CD14-positive monocyte (primary cell): ENCODE data around the gene HRH2. TPM values are rescaled to one million over a fixed set of nuclear protein-coding genes. Genes with fewer than 3 reads are reported as not detected.

Experiments used
- DNase-seq, 3 donors: peaks; one replicate each; pipeline ENCODE4 v3.0.0-alpha.2; 2011 to 2022
- H2AFZ ChIP-seq: 2 replicates; pipeline ENCODE4 v1.6.0; 2012; ENCODE audit warnings: mild to moderate bottlenecking, low read depth, low read length, inconsistent platforms; ENCODE audit not compliant: insufficient read depth, poor library complexity, severe bottlenecking
- H3K27ac ChIP-seq, 2 donors: 1 replicate in 1 of 2; 2 replicates in 1 of 2; pipeline ENCODE4 v1.5.1; 2012 to 2013; ENCODE audit warnings: low read length in 2 of 2, control low read depth in 1 of 2, inconsistent platforms in 1 of 2, low read depth in 1 of 2, mild to moderate bottlenecking in 1 of 2
- H3K27me3 ChIP-seq, 2 donors: one replicate each; pipeline versions ENCODE4 v1.6.0 to v1.6.1; 2011 to 2013; ENCODE audit warnings: low read length in 2 of 2; ENCODE audit not compliant: control insufficient read depth in 2 of 2, insufficient read depth in 2 of 2
- H3K36me3 ChIP-seq, 2 donors: replicated peaks in 1 of 2; 1 replicate in 1 of 2; 2 replicates in 1 of 2; pipeline versions ENCODE4 v1.5.1 to v1.6.1; 2012 to 2013; ENCODE audit warnings: low read length in 2 of 2, control low read depth in 1 of 2, inconsistent platforms in 1 of 2, mild to moderate bottlenecking in 1 of 2; ENCODE audit not compliant: insufficient read depth in 2 of 2, control insufficient read depth in 1 of 2
- H3K4me1 ChIP-seq, 2 donors: 1 replicate in 1 of 2; 2 replicates in 1 of 2; pipeline versions ENCODE4 v1.5.1 to v1.6.1; 2012 to 2013; ENCODE audit warnings: low read length in 2 of 2, control low read depth in 1 of 2, inconsistent platforms in 1 of 2, mild to moderate bottlenecking in 1 of 2, moderate library complexity in 1 of 2; ENCODE audit not compliant: insufficient read depth in 2 of 2, control insufficient read depth in 1 of 2
- H3K4me2 ChIP-seq: replicated peaks from 2 replicates; pipeline ENCODE3; 2012; ENCODE audit warnings: low read length, moderate library complexity, mild to moderate bottlenecking; ENCODE audit not compliant: poor library complexity, severe bottlenecking; ENCODE audit errors: extremely low read depth
- H3K4me3 ChIP-seq, 3 experiments: fragments of 200-600 bp in 1 of 3; sonication (generic) in 1 of 3; replicated peaks in 1 of 3; 1 replicate in 2 of 3; 2 replicates in 1 of 3; pipeline ENCODE4 v1.5.1; 2011 to 2013; ENCODE audit warnings: low read length in 3 of 3, mild to moderate bottlenecking in 3 of 3, control low read depth in 2 of 3, low read depth in 2 of 3, inconsistent platforms in 1 of 3, moderate library complexity in 1 of 3
- H3K79me2 ChIP-seq: 2 replicates; pipeline ENCODE4 v1.6.0; 2012; ENCODE audit warnings: mild to moderate bottlenecking, control low read depth, inconsistent platforms, low read length, moderate library complexity; ENCODE audit not compliant: insufficient read depth
- H3K9ac ChIP-seq: 2 replicates; pipeline ENCODE4 v1.6.0; 2017; ENCODE audit warnings: low read length, mild to moderate bottlenecking; ENCODE audit not compliant: insufficient read depth, poor library complexity, severe bottlenecking
- H3K9me3 ChIP-seq, 2 donors: replicated peaks in 1 of 2; 1 replicate in 1 of 2; 2 replicates in 1 of 2; pipeline versions ENCODE4 v1.5.1 to v1.6.1; 2012 to 2013; ENCODE audit warnings: low read length in 2 of 2, control low read depth in 1 of 2; ENCODE audit not compliant: control insufficient read depth in 1 of 2, insufficient read depth in 1 of 2
- H4K20me1 ChIP-seq: 2 replicates; pipeline ENCODE4 v1.6.0; 2012; ENCODE audit warnings: mild to moderate bottlenecking, low read length, control low read depth, moderate library complexity; ENCODE audit not compliant: insufficient read depth
- H3K27ac Mint-ChIP-seq, 7 donors: one replicate each; pipeline ENCODE4 v1.8.0; 2020; ENCODE audit warnings: mild to moderate bottlenecking in 7 of 7, mixed read lengths in 7 of 7, moderate library complexity in 6 of 7, inconsistent platforms in 2 of 7
- H3K27me3 Mint-ChIP-seq, 3 donors: one replicate each; pipeline ENCODE4 v1.8.0; 2021 to 2022; ENCODE audit warnings: low read depth in 3 of 3, mild to moderate bottlenecking in 3 of 3, mixed read lengths in 3 of 3, moderate library complexity in 3 of 3, inconsistent platforms in 1 of 3
- H3K36me3 Mint-ChIP-seq, 2 donors: one replicate each; pipeline ENCODE4 v1.8.0; 2020; ENCODE audit warnings: mixed read lengths in 2 of 2, inconsistent platforms in 1 of 2, mild to moderate bottlenecking in 1 of 2
- H3K4me1 Mint-ChIP-seq: one replicate; pipeline ENCODE4 v1.8.0; 2020; ENCODE audit warnings: mild to moderate bottlenecking, mixed read lengths
- H3K4me3 Mint-ChIP-seq, 2 donors: one replicate each; pipeline ENCODE4 v1.8.0; 2020; ENCODE audit warnings: mild to moderate bottlenecking in 2 of 2, mixed read lengths in 2 of 2, moderate library complexity in 1 of 2
- H3K9me3 Mint-ChIP-seq, 7 donors: one replicate each; pipeline ENCODE4 v1.8.0; 2020 to 2022; ENCODE audit warnings: mixed read lengths in 7 of 7, mild to moderate bottlenecking in 6 of 7, moderate library complexity in 6 of 7, inconsistent platforms in 2 of 7
- CTCF ChIP-seq: fragments of 200-600 bp; IDR thresholded peaks from one replicate; pipeline ENCODE4 v1.8.0; 2022; ENCODE audit warnings: antibody characterized with exemption, mild to moderate bottlenecking
- WGBS: methylation state at CpG from one replicate; pipeline ENCODE4 v1.1.5; 2013; ENCODE audit warnings: missing lambda C conversion rate; ENCODE audit not compliant: insufficient coverage; 5-methylcytosine and 5-hydroxymethylcytosine counted together
- intact Hi-C, 2 donors: fragments of 100-400 bp; cut with micrococcal nuclease; formaldehyde crosslinking; loops; one replicate each; pipeline versions ENCODE4 v1.15.0 to v1.15.1; 2023
- polyA plus RNA-seq, 3 donors: library from polyadenylated mRNA; depleted of rRNA in 1 of 3; unstranded in 2 of 3; stranded (reverse) in 1 of 3; fragments of 300-500 nt in 2 of 3; fragments of >200 nt in 1 of 3; fragmentation: Illumina TruSeq in 2 of 3; gene quantifications; 1 replicate in 2 of 3; 2 replicates in 1 of 3; pipeline ENCODE4 v1.2.3, GENCODE V29; 2012 to 2021

HRH2 gene
- polyA plus RNA-seq, 3 donors: 10.6 to 71.7 (median 25.5) TPM

- H3K9me3 Mint-ChIP-seq: peaks cover 2 to 18% (median 15%) of the 10 kb centered on the region in 7 donors
- H2AFZ ChIP-seq: peak overlapping the region; percentile 66
Observed at GRCh38 chr5:175617447-175617846, 40.4 kb upstream of the HRH2 start.

GRCh38 chr5:175620527-175620926, 37.3 kb upstream of the HRH2 start:
- Mint-ChIP-seq H3K36me3 (peaks cover 0 to 3% of the 10 kb centered on the region in 2 donors), H3K4me1 (peaks cover 32% of the 10 kb centered on the region), H3K27me3 (peaks cover 0 to 1% (median 0%) of the 10 kb centered on the region in 3 donors), H3K9me3 (peaks cover 4 to 16% (median 13%) of the 10 kb centered on the region in 7 donors), H3K27ac (no peak overlapping the region), H3K4me3 (no peak overlapping the region)
- H3K4me3 ChIP-seq: no peak overlapping the region
- H4K20me1 ChIP-seq: no peaks in the 10 kb centered on the region
- peaks cover 4 to 10% of the 10 kb centered on the region in 2 donors for H3K9me3 ChIP-seq
- intact Hi-C loops: no loop called here
- no peak overlapping the region for H3K9ac ChIP-seq
- no peak overlapping the region for H3K27ac ChIP-seq
- no peaks in the 10 kb centered on the region for H3K36me3 ChIP-seq
- no peak overlapping the region for H3K4me2 ChIP-seq
- H3K79me2 ChIP-seq: no peaks in the 10 kb centered on the region
- DNase-seq: no peak
- 91% methylated on average over 1 of the region's 1 CpG for WGBS
- no peak overlapping the region for H2AFZ ChIP-seq
- H3K27me3 ChIP-seq: no peaks in the 10 kb centered on the region
- TF ChIP-seq CTCF: no peak
- H3K4me1 ChIP-seq: peaks cover 34% of the 10 kb centered on the region in 2 donors

More at GRCh38 chr5:175617447-175617846, 40.4 kb upstream of the HRH2 start:
- DNase-seq: peak; percentile 10 to 39 (median 18)
- intact Hi-C loops: loop anchor here in 1 of 2 donors (10.0 kb wide), 1 partner anchor 77 kb away; no protein-coding TSS in a partner anchor
- H3K4me3 Mint-ChIP-seq: peak overlapping the region; percentile 19 to 57
- H3K4me1 Mint-ChIP-seq: peaks cover 34% of the 10 kb centered on the region
- Histone ChIP-seq H3K4me3 (no peak overlapping the region), H4K20me1 (no peaks in the 10 kb centered on the region), H3K27ac (peak overlapping the region in 1 of 2 donors; percentile 9), H3K4me2 (no peak overlapping the region), H3K9ac (no peak overlapping the region), H3K9me3 (peaks cover 0 to 6% of the 10 kb centered on the region in 2 donors), H3K27me3 (no peaks in the 10 kb centered on the region), H3K79me2 (no peaks in the 10 kb centered on the region), H3K4me1 (peaks cover 34% of the 10 kb centered on the region in 2 donors), H3K36me3 (no peaks in the 10 kb centered on the region)
- WGBS: 26% methylated on average over 6 of the region's 6 CpGs
- peaks cover 0 to 2% (median 2%) of the 10 kb centered on the region in 3 donors for H3K27me3 Mint-ChIP-seq
- TF ChIP-seq CTCF: peak; percentile 41
- no peaks in the 10 kb centered on the region for H3K36me3 Mint-ChIP-seq
- H3K27ac Mint-ChIP-seq: peak overlapping the region in 4 of 7 donors; percentile 7 to 57 (median 33)
